ENCODE results near the gene POU5F1.
"Not testable (repeated sequence)": the region's sequence is repeated elsewhere in the genome, so short reads cannot be mapped to it uniquely, and the experiment has no call there.

POU5F1 gene

GRCh38 chr6:31170600-31170881 is at the start of gene POU5F1:
Gene POU5F1 (minus strand): TSS chr6:31170682. CDS start chr6:31170620, 62 bp downstream.
- DNase-seq: no peak

GRCh38 chr6:31216208-31216898 is 45.9 kb upstream of the POU5F1 start:
- DNase-seq: no peak

- not testable (repeated sequence) for DNase-seq
These were observed 44.7 kb upstream of the POU5F1 start for GRCh38 chr6:31215216-31215615.

DNA sequence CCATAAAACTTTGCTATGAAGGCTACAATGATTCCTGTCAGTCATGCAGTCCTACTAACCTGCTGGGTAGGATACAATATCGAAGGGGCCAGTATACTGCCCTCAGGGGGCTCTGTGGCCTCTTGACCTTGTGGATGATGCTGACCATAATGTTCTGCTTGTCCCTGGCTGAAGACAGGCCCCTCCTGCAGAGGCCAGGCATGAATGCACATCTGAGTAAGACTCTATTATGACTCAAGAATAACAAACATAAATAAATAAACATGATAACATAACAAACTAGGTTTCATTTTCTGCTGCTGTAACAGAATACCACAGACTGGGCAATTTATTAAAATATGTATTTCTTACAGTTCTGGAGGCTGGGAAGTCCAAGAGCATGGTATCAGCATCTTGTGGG is 44.0 kb upstream of the POU5F1 start:
- DNase-seq: no peak

- no peak for DNase-seq
These were observed 40.5 kb upstream of the POU5F1 start for GRCh38 chr6:31210741-31211532.

GRCh38 chr6:31210123-31210522 is 39.6 kb upstream of the POU5F1 start:
- DNase-seq: no peak

GRCh38 chr6:31209137-31209536 is 38.7 kb upstream of the POU5F1 start:
- DNase-seq: no peak

DNA sequence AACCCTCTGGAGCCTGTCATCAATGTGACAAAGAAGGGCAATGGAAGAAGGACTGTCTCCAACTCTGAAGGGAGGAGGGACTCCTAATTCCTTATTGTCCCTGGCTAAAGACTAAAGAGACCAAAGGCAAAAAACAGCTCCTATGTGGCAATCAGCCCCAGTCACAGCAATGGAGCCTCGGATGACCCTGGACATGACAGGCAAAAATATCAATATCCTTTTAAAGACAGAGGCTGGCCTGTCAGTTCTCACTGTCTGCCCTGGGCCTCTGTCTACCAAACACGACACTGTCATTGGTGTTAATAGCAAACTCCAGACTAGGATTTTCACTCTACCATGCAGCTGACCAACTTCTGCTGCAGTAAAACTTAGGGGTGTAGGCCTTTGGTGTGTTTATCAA is 38.0 kb upstream of the POU5F1 start:
- DNase-seq: no peak

- no peak for DNase-seq
These were observed 35.2 kb upstream of the POU5F1 start for GRCh38 chr6:31205638-31206037.

DNA sequence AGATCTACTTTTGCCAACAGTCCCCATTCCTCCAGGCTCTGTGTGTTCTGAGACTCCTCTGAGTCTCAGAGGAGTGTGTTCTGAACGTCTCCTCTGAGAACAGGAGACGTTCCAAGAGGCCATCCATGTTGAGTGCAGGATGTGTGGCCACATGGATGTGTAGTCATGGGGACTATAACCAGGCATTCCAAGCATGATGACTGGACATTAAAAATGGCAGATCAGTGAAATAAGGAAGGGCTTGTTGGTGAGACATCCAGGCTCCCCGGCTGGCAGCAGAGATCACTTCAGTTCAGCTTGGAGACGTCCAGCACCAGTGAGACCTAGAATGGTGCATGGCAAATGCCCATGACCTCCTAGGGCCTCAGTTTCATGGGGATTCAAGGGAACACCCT is 34.3 kb upstream of the POU5F1 start:
- no peak for DNase-seq

GRCh38 chr6:31203345-31203979 is 33.0 kb upstream of the POU5F1 start:
- DNase-seq: no peak

DNA sequence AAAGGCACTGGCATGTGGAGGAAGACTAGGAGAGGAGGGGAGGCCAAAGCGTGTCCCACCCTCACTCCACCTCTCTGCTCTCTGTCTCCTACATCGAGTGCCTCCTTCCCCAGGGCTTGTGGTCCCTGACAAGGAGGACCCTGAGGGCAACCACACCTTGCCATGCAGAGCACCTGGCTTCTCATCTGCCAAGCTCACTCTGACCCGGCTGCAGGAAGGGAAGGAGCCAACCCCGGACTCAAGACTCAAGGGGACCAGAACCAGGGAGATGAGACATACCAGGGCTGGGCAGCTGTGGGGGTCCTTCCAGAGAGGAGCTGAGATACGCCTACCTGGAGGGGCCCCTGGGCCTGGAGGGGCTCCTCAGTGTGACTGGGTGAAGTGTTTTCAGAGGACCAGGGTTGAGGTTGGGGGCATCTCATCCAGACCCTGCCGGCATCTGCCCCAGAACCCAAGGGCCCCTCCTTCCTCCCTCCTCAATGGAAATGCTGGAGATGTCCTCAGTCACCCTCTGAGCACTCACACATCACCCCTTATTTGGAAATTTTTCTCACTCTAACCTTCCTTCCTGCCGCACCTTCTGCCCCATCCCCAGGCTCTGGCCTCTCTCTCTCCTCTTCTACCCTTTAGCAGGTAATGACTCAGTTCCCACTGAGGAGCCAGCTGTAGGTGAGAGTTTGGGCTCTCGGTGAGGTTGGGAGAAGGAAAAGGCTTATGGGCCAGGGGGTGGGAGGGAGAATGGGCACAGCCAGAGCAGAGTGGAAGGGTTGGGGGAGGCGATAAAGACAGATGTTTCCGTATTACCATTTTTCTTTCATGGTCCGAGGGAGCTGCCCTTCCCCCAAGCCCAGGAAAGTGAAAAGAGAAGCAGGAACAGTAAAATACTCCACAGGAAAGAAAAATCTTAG is 32.0 kb upstream of the POU5F1 start:
- DNase-seq: no peak

- not testable (repeated sequence) for DNase-seq
These were observed 28.6 kb upstream of the POU5F1 start for GRCh38 chr6:31199105-31199452.

DNA sequence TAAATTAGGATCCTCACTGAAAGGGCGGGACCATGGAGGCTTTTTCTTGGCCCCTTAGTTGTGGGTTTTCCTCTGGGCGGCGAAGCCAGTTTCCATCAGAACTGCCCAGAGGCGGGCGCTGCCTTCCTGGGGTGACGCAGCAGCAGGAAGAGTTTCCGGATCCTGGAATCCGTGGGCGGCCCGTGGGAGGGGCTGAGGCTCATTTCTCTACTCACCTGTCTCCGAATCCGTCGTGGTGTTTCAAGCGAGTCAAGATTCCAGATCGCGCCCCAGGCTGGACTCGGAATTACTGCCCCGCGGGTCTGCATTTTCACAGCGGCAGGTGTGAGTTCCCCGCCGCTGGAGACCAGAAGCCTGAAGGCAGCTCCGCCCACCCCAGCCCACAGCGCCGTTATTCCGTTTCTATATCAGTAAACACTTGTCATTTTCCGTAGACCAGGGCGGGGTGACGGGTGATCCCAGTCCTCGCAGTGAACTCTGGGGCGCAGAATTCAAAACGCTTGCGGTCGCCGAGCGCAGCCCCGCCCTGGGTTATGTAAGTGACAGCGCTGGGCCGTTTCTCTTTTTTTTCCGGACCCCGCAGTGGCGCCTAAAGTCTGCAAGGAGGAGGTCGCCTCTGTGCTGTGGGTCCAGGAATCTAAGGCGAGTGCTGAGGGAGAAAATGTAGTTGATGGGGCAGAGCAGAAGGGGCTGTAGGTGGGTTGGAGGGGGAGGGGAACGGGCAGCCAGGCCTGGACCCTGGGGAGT is 27.2 kb upstream of the POU5F1 start:
- DNase-seq: peak; percentile 91

DNA sequence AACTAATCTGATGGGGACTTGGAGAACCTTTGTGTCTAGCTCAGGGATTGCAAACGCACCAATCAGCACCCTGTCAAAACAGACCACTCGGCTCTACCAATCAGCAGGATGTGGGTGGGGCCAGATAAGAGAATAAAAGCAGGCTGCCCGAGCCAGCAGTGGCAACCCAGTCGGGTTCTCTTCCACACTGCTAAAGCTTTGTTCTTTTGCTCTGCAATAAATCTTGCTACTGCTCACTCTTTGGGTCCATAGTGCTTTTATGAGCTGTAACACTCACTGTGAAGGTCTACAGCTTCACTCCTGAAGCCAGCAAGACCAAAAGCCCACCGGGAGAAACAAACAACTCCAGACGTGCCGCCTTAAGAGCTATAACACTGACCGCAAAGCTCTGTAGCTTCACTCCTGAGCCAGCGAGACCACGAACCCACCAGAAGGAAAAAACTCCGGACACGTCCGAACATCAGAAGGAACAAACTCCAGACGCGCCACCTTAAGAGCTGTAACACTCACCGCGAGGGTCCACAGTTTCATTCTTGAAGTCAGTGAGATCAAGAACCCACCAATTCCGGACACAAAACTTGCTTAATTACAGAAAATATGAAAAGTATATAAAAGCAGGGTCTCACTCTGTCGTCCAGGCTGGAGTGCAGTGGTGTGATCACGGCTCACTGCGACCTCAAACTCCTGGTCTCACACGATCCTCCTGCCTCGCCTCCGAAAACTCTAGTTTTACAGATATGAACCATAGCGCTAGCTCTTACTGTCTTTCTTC is 26.0 kb upstream of the POU5F1 start:
- DNase-seq: not testable (repeated sequence)

DNA sequence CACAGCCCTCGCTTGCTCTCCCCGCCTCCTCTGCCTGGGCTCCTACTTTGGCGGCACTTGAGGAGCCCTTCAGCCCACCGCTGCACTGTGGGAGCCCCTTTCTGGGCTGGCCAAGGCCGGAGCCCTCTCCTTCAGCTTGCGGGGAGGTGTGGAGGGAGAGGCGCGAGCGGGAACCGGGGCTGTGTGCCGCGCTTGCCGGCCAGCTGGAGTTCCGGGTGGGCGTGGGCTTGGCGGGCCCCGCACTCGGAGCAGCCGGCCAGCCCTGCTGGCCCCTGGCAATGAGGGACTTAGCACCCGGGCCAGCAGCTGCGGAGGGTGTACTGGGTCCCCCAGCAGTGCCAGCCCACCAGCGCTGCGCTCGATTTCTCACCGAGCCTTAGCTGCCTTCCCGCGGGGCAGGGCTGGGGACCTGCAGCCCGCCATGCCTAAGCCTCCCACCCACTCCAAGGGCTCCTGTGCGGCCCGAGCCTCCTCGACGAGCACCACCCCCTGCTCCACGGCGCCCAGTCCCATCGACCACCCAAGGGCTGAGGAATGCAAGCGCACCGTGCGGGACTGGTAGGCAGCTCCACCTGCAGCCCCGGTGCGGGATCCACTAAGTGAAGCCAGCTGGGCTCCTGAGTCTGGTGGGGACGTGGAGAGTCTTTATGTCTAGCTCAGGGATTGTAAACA is 25.0 kb upstream of the POU5F1 start:
- not testable (repeated sequence) for DNase-seq

GRCh38 chr6:31194061-31194834 is 23.8 kb upstream of the POU5F1 start:
- no peak for DNase-seq

GRCh38 chr6:31193206-31193605 is 22.7 kb upstream of the POU5F1 start:
- no peak for DNase-seq

- peak; percentile 84 for DNase-seq
These were observed 22.1 kb upstream of the POU5F1 start for GRCh38 chr6:31192431-31193105.

DNA sequence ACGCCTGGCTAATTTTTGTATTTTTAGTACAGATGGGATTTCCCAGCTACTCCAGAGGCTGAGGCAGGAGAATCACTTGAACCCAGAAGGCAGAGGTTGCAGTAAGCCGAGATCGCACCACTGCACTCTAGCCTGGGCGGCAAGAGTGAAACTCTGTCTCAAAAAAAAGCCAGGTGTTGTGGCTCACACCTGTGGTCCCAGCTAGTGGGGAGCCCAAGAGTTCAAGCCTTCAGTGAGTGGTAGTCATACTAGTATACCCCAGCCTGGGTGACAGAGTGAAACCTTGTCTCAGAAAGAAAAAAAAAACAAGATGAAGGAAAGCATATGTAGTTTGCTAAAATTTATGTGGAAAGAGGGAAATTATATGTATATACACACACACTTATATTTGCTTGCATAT is 20.0 kb upstream of the POU5F1 start:
- no peak for DNase-seq

Measured in islet precursor cell (in vitro differentiated cells).